ENCODE data around the gene CASP9. TPM values are rescaled to one million over a fixed set of nuclear protein-coding genes. Genes with fewer than 3 reads are reported as not detected.

The CASP9 gene
- total and polyA plus RNA-seq, 10 of the 15 experiments (the other 5 are each of a cell fraction or from before 2014, with no cell fraction given): 2.7 to 14.6 (median 7.6) TPM

DNA sequence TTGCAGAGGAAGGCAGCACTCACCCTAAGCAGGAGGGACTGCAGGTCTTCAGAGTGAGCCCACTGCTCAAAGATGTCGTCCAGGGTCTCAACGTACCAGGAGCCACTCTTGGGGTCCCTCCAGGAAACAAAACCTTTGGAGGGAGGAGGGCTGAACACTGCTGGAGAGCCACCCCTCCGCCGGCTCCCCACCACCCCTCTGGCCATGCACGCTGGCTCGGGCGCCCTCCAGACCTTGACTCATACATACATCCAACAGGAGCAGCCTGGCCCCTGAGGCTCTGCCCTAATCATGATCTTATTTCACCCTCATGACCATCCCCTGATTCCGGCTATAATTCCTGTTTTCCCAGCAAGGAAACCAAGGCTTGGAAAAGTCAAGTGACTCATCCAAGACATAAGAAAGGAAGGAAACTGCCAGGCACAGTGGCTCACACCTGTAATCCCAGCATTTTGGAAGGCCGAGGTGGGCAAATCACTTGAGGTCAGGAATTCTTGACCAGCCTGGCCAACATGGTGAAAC, 30.1 kb downstream of the CASP9 start:
- Histone ChIP-seq H3K79me2 (ENCODE audit: control insufficient read depth, insufficient read depth, low read length) (no peaks in the 10 kb centered on the region), H3K4me1 (ENCODE audit: control insufficient read depth, insufficient read depth, low read length) (no peaks in the 10 kb centered on the region), H2AFZ (ENCODE audit: control insufficient read depth, low read depth, low read length) (no peak overlapping the region), H3K9ac (ENCODE audit: control insufficient read depth, insufficient read depth, low read length) (no peak overlapping the region), H3K27me3 (replicated peaks in 1 of 2; ENCODE audit: control insufficient read depth in 2 of 2, insufficient read depth in 2 of 2, low read length in 1 of 2) (no peaks in the 10 kb centered on the region), H3K4me3 (no peak overlapping the region), H3K4me2 (ENCODE audit: control insufficient read depth, insufficient read depth) (no peak overlapping the region), H3K36me3 (ENCODE audit: control insufficient read depth in 2 of 2, insufficient read depth in 2 of 2, low read length in 1 of 2) (no peaks in the 10 kb centered on the region), H3K27ac (ENCODE audit: control insufficient read depth, insufficient read depth) (no peak overlapping the region), H4K20me1 (ENCODE audit: control insufficient read depth, insufficient read depth) (no peaks in the 10 kb centered on the region), H3K9me3 (replicated peaks; ENCODE audit: control insufficient read depth, insufficient read depth, low read length) (no peaks in the 10 kb centered on the region)
- intact Hi-C loops (cut with micrococcal nuclease; ENCODE audit: unreplicated experiment): no loop called here
- SMC1A ChIA-PET (ENCODE audit: uncharacterized antibody, unreplicated experiment): no interaction called here
- POLR2A ChIA-PET: no interaction called here
- no peak for TF ChIP-seq ZBTB40 (IDR thresholded peaks at IDR 0.05; ENCODE audit: borderline replicate concordance)
- TF ChIP-seq IRF5 (IDR thresholded peaks at IDR 0.05; ENCODE audit: borderline replicate concordance): no peak
- TF ChIP-seq KDM1A (IDR thresholded peaks at IDR 0.05; ENCODE audit: borderline replicate concordance): no peak
- no peak for TF ChIP-seq BHLHE40 (IDR thresholded peaks at IDR 0.05; ENCODE audit: borderline replicate concordance in 1 of 2, low read depth in 2 of 2, low read length in 1 of 2)
- TF ChIP-seq NFYA (IDR thresholded peaks at IDR 0.05; ENCODE audit: borderline replicate concordance, low read depth, low read length): no peak
- FAIRE-seq (no peak), ATAC-seq (no peak), DNase-seq (ENCODE audit: low read depth, low spot score) (no peak)
- RAD21 ChIA-PET (ENCODE audit: unreplicated experiment): interaction anchor here (0.7 kb wide), 1 partner anchor 10 kb away, joined by 3 read pairs; no protein-coding TSS in a partner anchor
- no TSS peak for BruUV-seq (replicated peaks)
- WGBS (ENCODE audit: insufficient coverage, insufficient replicate concordance, low lambda C conversion rate, missing lambda C conversion rate): 96% methylated on average over 9 of the region's 9 CpGs
- CTCF ChIA-PET: no interaction called here
- in situ Hi-C loops (cut with MboI): no loop called here

All from GM12878 (cell line).